ENCODE data around the gene CTR9. TPM values are rescaled to one million over a fixed set of nuclear protein-coding genes. Genes with fewer than 3 reads are reported as not detected.

The CTR9 gene
- total RNA-seq, 1 experiment from 2014 or later: 34.0 TPM

- Mint-ChIP-seq H3K4me1 (ENCODE audit: low read depth, unreplicated experiment) (no peaks in the 10 kb centered on the region), H3K27me3 (ENCODE audit: unreplicated experiment) (peaks cover 75% of the 10 kb centered on the region), H3K9me3 (ENCODE audit: low read depth, unreplicated experiment) (no peaks in the 10 kb centered on the region), H3K36me3 (ENCODE audit: insufficient read depth, unreplicated experiment) (no peaks in the 10 kb centered on the region), H3K27ac (ENCODE audit: unreplicated experiment) (no peak overlapping the region), H3K4me3 (ENCODE audit: low read depth, unreplicated experiment) (no peak overlapping the region)
- no peak for DNase-seq
- TF ChIP-seq CTCF (IDR thresholded peaks at IDR 0.05; ENCODE audit: unreplicated experiment): no peak
- BruUV-seq (replicated peaks): no TSS peak
- intact Hi-C loops (cut with micrococcal nuclease; ENCODE audit: unreplicated experiment): no loop called here
- CTCF ChIA-PET: no interaction called here
Observed at GRCh38 chr11:10720881-10721376, 30.1 kb upstream of the CTR9 start.

GRCh38 chr11:10722307-10722706 is 28.7 kb upstream of the CTR9 start:
- no peaks in the 10 kb centered on the region for H3K36me3 Mint-ChIP-seq (ENCODE audit: insufficient read depth, unreplicated experiment)
- H3K27ac Mint-ChIP-seq (ENCODE audit: unreplicated experiment): no peak overlapping the region
- no peak overlapping the region for H3K4me3 Mint-ChIP-seq (ENCODE audit: low read depth, unreplicated experiment)
- CTCF ChIA-PET: interaction anchor here (0.7 kb wide), 1 partner anchor 318 kb away, joined by 3 read pairs; no protein-coding TSS in a partner anchor
- DNase-seq: no peak
- intact Hi-C loops (cut with micrococcal nuclease; ENCODE audit: unreplicated experiment): no loop called here
- BruUV-seq (replicated peaks): no TSS peak
- H3K9me3 Mint-ChIP-seq (ENCODE audit: low read depth, unreplicated experiment): no peaks in the 10 kb centered on the region
- peaks cover 78% of the 10 kb centered on the region for H3K27me3 Mint-ChIP-seq (ENCODE audit: unreplicated experiment)
- no peaks in the 10 kb centered on the region for H3K4me1 Mint-ChIP-seq (ENCODE audit: low read depth, unreplicated experiment)
- no peak for TF ChIP-seq CTCF (IDR thresholded peaks at IDR 0.05; ENCODE audit: unreplicated experiment)

DNA sequence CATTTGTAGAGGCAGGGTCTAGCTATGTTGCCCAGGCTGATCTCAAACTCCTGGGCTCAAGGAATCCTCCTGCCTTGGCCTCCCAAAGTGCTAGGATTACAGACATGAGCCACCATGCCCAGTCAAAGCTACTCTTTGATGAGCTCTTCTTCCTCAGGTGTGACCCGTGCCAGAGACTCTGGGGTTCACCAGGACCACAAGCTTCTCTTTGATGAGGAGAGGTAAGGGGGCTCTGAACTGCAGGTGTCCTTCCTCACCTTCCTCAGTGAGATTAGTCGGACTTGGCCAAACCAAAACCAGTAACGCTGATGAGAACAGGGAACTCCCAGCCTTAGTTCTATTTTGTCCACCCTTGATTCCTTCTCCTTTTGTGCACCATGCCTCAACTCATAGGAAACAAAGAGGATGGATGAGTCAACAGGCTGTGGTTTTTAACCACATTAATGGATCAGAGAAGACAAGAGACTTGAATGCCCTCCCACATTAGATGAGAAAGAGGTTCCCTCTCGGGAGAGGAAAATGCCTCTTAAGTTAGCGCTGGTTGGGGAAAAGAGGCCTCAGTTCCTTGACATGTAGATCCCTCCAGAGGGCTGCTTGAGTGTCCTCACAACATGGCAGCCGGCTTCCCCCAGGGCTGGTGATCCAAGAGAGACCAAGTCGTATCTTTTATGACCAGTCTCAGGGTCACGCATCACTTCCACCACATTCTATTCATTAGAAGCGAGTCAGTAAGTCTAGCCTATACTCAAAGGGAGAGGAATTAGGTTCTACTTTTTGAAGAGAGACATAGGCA is 25.7 kb upstream of the CTR9 start:
- H3K27me3 Mint-ChIP-seq (ENCODE audit: unreplicated experiment): peaks cover 81% of the 10 kb centered on the region
- intact Hi-C loops (cut with micrococcal nuclease; ENCODE audit: unreplicated experiment): no loop called here
- H3K27ac Mint-ChIP-seq (ENCODE audit: unreplicated experiment): no peak overlapping the region
- no peaks in the 10 kb centered on the region for H3K9me3 Mint-ChIP-seq (ENCODE audit: low read depth, unreplicated experiment)
- no peaks in the 10 kb centered on the region for H3K36me3 Mint-ChIP-seq (ENCODE audit: insufficient read depth, unreplicated experiment)
- no TSS peak for BruUV-seq (replicated peaks)
- no peak for DNase-seq
- no peaks in the 10 kb centered on the region for H3K4me1 Mint-ChIP-seq (ENCODE audit: low read depth, unreplicated experiment)
- TF ChIP-seq CTCF (IDR thresholded peaks at IDR 0.05; ENCODE audit: unreplicated experiment): no peak
- CTCF ChIA-PET: no interaction called here
- no peak overlapping the region for H3K4me3 Mint-ChIP-seq (ENCODE audit: low read depth, unreplicated experiment)

DNA sequence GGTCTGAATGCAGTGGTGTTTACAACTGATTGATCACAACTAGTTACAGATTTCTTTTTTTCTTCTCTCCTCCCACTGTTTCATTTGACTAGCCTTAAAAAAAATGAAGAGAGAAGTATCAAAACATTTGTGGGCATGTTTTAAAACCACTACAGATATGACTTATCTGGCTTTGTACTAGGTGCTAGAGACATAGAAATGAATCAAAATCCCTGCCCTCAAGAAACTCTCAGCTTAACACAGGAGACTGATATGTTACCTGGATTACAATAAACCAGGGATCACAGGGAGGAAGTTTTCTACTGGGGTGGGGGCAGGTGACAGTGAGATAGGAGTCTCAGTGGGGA is 25.2 kb upstream of the CTR9 start:
- H3K27me3 Mint-ChIP-seq (ENCODE audit: unreplicated experiment): peaks cover 87% of the 10 kb centered on the region
- H3K27ac Mint-ChIP-seq (ENCODE audit: unreplicated experiment): no peak overlapping the region
- no peaks in the 10 kb centered on the region for H3K9me3 Mint-ChIP-seq (ENCODE audit: low read depth, unreplicated experiment)
- H3K4me3 Mint-ChIP-seq (ENCODE audit: low read depth, unreplicated experiment): no peak overlapping the region
- CTCF ChIA-PET: no interaction called here
- no peaks in the 10 kb centered on the region for H3K36me3 Mint-ChIP-seq (ENCODE audit: insufficient read depth, unreplicated experiment)
- H3K4me1 Mint-ChIP-seq (ENCODE audit: low read depth, unreplicated experiment): no peaks in the 10 kb centered on the region
- intact Hi-C loops (cut with micrococcal nuclease; ENCODE audit: unreplicated experiment): no loop called here
- BruUV-seq (replicated peaks): no TSS peak
- no peak for TF ChIP-seq CTCF (IDR thresholded peaks at IDR 0.05; ENCODE audit: unreplicated experiment)
- no peak for DNase-seq

All from Calu3 (cell line).